SK-N-SH (cell line): Measurements from ENCODE around the gene GUCY1A2. TPM values are rescaled to one million over a fixed set of nuclear protein-coding genes. Genes with fewer than 3 reads are reported as not detected.
A peak's percentile ranks its signal among the peaks of the same experiment; 100 is the strongest.

ENCODE experiments used
- CTCF ChIA-PET: fragments of 300-600, 350-600 bp; formaldehyde crosslinking; extraction: SDS; loops from one replicate; lab custom pipeline; 2021; lab: Yijun Ruan, JAX
- POLR2A ChIA-PET: fragments of 350-600 bp; sonication (Branson Sonifier 250); formaldehyde crosslinking; extraction: SDS; loops from one replicate; lab custom pipeline; 2020; ENCODE audit warnings: antibody characterized with exemption, inconsistent platforms; lab: Yijun Ruan, JAX
- DNase-seq: peaks from one replicate; pipeline ENCODE4 v3.0.0; 2012
- H2AFZ ChIP-seq: fragments of 200-600 bp; sonication (generic); 2 replicates; pipeline ENCODE4 v1.8.1; 2016; ENCODE audit warnings: antibody characterized with exemption, mild to moderate bottlenecking, low read depth
- H3F3A ChIP-seq: fragments of 200-600 bp; sonication (generic); replicated peaks from 2 replicates; pipeline ENCODE3; 2016; ENCODE audit warnings: antibody characterized with exemption, mild to moderate bottlenecking; ENCODE audit not compliant: insufficient read depth
- H3K27ac ChIP-seq, 2 experiments: fragments of 200-500 bp in 1 of 2; fragments of 200-600 bp in 1 of 2; sonication (Bioruptor generic) in 1 of 2; sonication (generic), shearing (Covaris generic) in 1 of 2; 2 replicates each; pipeline versions ENCODE4 v1.5.1 to v1.6.1; 2014 to 2016; ENCODE audit warnings: low read depth in 2 of 2, inconsistent platforms in 1 of 2, low read length in 1 of 2, mild to moderate bottlenecking in 1 of 2, mixed read lengths in 1 of 2
- H3K27me3 ChIP-seq: fragments of 200-600 bp; sonication (generic), shearing (Covaris generic); 2 replicates; pipeline ENCODE4 v1.6.1; 2016; ENCODE audit warnings: mixed run types; ENCODE audit not compliant: insufficient read depth
- H3K36me3 ChIP-seq, 2 experiments: fragments of 200-500 bp in 1 of 2; fragments of 200-600 bp in 1 of 2; sonication (Bioruptor generic) in 1 of 2; sonication (generic) in 1 of 2; replicated peaks in 1 of 2; 2 replicates each; pipeline versions ENCODE3 to v1.5.1; 2014 to 2016; ENCODE audit warnings: low read length in 1 of 2, mild to moderate bottlenecking in 1 of 2; ENCODE audit not compliant: insufficient read depth in 2 of 2, control insufficient read depth in 1 of 2
- H3K4me1 ChIP-seq, 2 experiments: fragments of 200-500 bp in 1 of 2; fragments of 200-600 bp in 1 of 2; sonication (Bioruptor generic) in 1 of 2; sonication (generic), shearing (Covaris generic) in 1 of 2; 2 replicates each; pipeline versions ENCODE4 v1.5.1 to v1.6.1; 2014 to 2016; ENCODE audit warnings: low read depth in 1 of 2, low read length in 1 of 2, mixed run types in 1 of 2; ENCODE audit not compliant: insufficient read depth in 2 of 2, control insufficient read depth in 1 of 2
- H3K4me2 ChIP-seq: fragments of 200-600 bp; sonication (generic), shearing (Covaris generic); 2 replicates; pipeline ENCODE4 v1.6.1; 2017; ENCODE audit warnings: mixed run types
- H3K4me3 ChIP-seq, 2 experiments: fragments of 200-500 bp in 1 of 2; fragments of 200-600 bp in 1 of 2; sonication (Bioruptor generic) in 1 of 2; sonication (generic), shearing (Covaris generic) in 1 of 2; 2 replicates each; pipeline versions ENCODE4 v1.5.1 to v1.8.1; 2014 to 2016; ENCODE audit warnings: low read depth in 2 of 2, inconsistent platforms in 1 of 2, low read length in 1 of 2, mild to moderate bottlenecking in 1 of 2, mixed read lengths in 1 of 2, moderate library complexity in 1 of 2
- H3K79me2 ChIP-seq: fragments of 200-600 bp; sonication (generic); 2 replicates; pipeline ENCODE4 v1.8.1; 2017; ENCODE audit warnings: mild to moderate bottlenecking; ENCODE audit not compliant: insufficient read depth
- H3K9ac ChIP-seq: fragments of 200-600 bp; sonication (generic); 2 replicates; pipeline ENCODE4 v1.6.1; 2017; ENCODE audit warnings: mixed run types
- H3K9me2 ChIP-seq: fragments of 200-600 bp; sonication (generic); 2 replicates; pipeline ENCODE4 v1.6.1; 2017; ENCODE audit warnings: mixed run types
- H3K9me3 ChIP-seq: fragments of 200-600 bp; sonication (generic); 2 replicates; pipeline ENCODE4 v1.6.1; 2017; ENCODE audit warnings: mixed run types, mild to moderate bottlenecking, moderate library complexity
- H4K20me1 ChIP-seq: fragments of 200-600 bp; sonication (generic); 2 replicates; pipeline ENCODE4 v1.6.1; 2017; ENCODE audit warnings: mild to moderate bottlenecking, mixed run types; ENCODE audit not compliant: insufficient read depth
- CHD2 ChIP-seq: fragments of 150-350 bp; IDR thresholded peaks from 2 replicates; pipeline ENCODE4 v1.6.1; 2018; ENCODE audit warnings: low read length; ENCODE audit not compliant: partially characterized antibody
- EP300 ChIP-seq, 2 experiments: IDR thresholded peaks; 2 replicates each; pipeline versions ENCODE4 v1.4.0 to v1.6.1; 2012; ENCODE audit warnings: borderline replicate concordance in 1 of 2, low read depth in 1 of 2, low read length in 1 of 2
- FOSL2 ChIP-seq: IDR thresholded peaks from 2 replicates; pipeline ENCODE4 v1.4.0; 2012; ENCODE audit warnings: low read depth, mild to moderate bottlenecking, moderate library complexity, borderline replicate concordance
- IRF3 ChIP-seq: fragments of 150-350 bp; IDR thresholded peaks from 2 replicates; pipeline ENCODE4 v1.6.1; 2016; ENCODE audit warnings: mild to moderate bottlenecking, low read depth, low read length
- JUND ChIP-seq: IDR thresholded peaks from 2 replicates; pipeline ENCODE4 v1.4.0; 2012
- MEF2A ChIP-seq: IDR thresholded peaks from 2 replicates; pipeline ENCODE4 v1.4.0; 2012; ENCODE audit warnings: low read depth, borderline replicate concordance
- MXI1 ChIP-seq: IDR thresholded peaks from 2 replicates; pipeline ENCODE4 v1.6.1; 2012; ENCODE audit warnings: mild to moderate bottlenecking, low read depth, low read length, improper control_type of control experiment
- NFIC ChIP-seq: IDR thresholded peaks from 2 replicates; pipeline ENCODE4 v1.4.0; 2012; ENCODE audit warnings: borderline replicate concordance
- NRF1 ChIP-seq: IDR thresholded peaks from 2 replicates; pipeline ENCODE4 v1.6.1; 2012; ENCODE audit warnings: low read depth, mild to moderate bottlenecking, low read length
- POLR2AphosphoS5 ChIP-seq: IDR thresholded peaks from 2 replicates; pipeline ENCODE4 v1.6.1; 2012; ENCODE audit warnings: low read depth, low read length
- RAD21 ChIP-seq: IDR thresholded peaks from 2 replicates; pipeline ENCODE4 v1.6.1; 2012; ENCODE audit warnings: mild to moderate bottlenecking, low read length
- RXRA ChIP-seq: IDR thresholded peaks from 2 replicates; pipeline ENCODE4 v1.4.0; 2012; ENCODE audit warnings: low read depth, mild to moderate bottlenecking, borderline replicate concordance
- SIN3A ChIP-seq: IDR thresholded peaks from 2 replicates; pipeline ENCODE4 v1.6.1; 2012; ENCODE audit warnings: low read depth, mild to moderate bottlenecking, low read length, moderate library complexity, borderline replicate concordance
- SMC3 ChIP-seq: IDR thresholded peaks from 2 replicates; pipeline ENCODE4 v1.6.1; 2012; ENCODE audit warnings: low read depth, low read length, improper control_type of control experiment
- TAF1 ChIP-seq: IDR thresholded peaks from 2 replicates; pipeline ENCODE4 v1.6.1; 2012; ENCODE audit warnings: low read depth, mild to moderate bottlenecking, low read length, moderate library complexity, borderline replicate concordance
- TCF12 ChIP-seq: IDR thresholded peaks from 2 replicates; pipeline ENCODE4 v1.4.0; 2012
- TEAD4 ChIP-seq: IDR thresholded peaks from 2 replicates; pipeline ENCODE4 v1.4.0; 2012; ENCODE audit warnings: mild to moderate bottlenecking, borderline replicate concordance; ENCODE audit not compliant: insufficient read depth
- WGBS: methylation state at CpG from one replicate; pipeline ENCODE4 v1.1.6; 2017; ENCODE audit warnings: low lambda C conversion rate; 5-methylcytosine and 5-hydroxymethylcytosine counted together
- polyA plus RNA-seq, 3 experiments: library from polyadenylated mRNA; depleted of rRNA; stranded (reverse); fragments of >200 nt; gene quantifications; 2 replicates each; pipeline ENCODE4 v1.2.3, GENCODE V29; 2012
- TF ChIP-seq, protein P1 (sequence below): IDR thresholded peaks from 2 replicates; pipeline ENCODE4; 2012
- TF ChIP-seq, protein P2 (sequence below): IDR thresholded peaks from 2 replicates; pipeline ENCODE4 v1.4.0; 2012; ENCODE audit warnings: low read depth, borderline replicate concordance
- TF ChIP-seq, protein P3 (sequence below): fragments of 150-350 bp; IDR thresholded peaks from 2 replicates; pipeline ENCODE4 v1.6.1; 2017; ENCODE audit warnings: antibody characterized with exemption, low read length, low read depth, borderline replicate concordance
- TF ChIP-seq, protein P4 (sequence below): IDR thresholded peaks from 2 replicates; pipeline ENCODE4 v1.4.0; 2012; ENCODE audit warnings: low read depth, borderline replicate concordance

Gene GUCY1A2
- polyA plus RNA-seq, 1 of the 3 experiments (the other 2 are of a cell fraction), result 0.26 TPM

DNA sequence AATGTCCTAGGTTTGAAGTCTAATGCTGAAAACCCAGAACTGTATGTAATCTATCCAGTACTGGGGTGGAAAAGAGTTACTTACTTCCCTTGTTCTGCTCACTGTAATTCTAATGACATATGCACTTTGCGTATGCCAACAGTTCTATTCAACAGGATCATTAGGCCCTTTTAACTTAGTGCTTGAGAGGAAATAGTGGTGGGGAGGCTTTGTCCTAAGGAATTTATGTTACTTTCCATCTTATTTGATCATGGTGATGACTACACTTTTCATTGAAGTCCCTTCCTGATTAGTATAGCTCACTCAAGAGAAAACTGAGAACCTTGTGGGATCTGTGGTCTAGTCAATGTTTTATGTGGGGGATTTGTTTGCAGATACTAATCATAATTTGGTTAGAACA is 348.2 kb downstream of the GUCY1A2 start:
- Histone ChIP-seq H3K9me2 (no peaks in the 10 kb centered on the region), H3F3A (peaks cover 5% of the 10 kb centered on the region), H4K20me1 (no peaks in the 10 kb centered on the region), H3K27ac (no peak overlapping the region), H2AFZ (no peak overlapping the region), H3K4me2 (no peak overlapping the region), H3K9me3 (no peaks in the 10 kb centered on the region), H3K4me3 (no peak overlapping the region), H3K27me3 (no peaks in the 10 kb centered on the region), H3K36me3 (no peaks in the 10 kb centered on the region), H3K4me1 (no peaks in the 10 kb centered on the region), H3K79me2 (no peaks in the 10 kb centered on the region), H3K9ac (no peak overlapping the region)
- POLR2A ChIA-PET, result no interaction called here
- 100% methylated on average over 1 of the region's 1 CpG for WGBS
- no peak for DNase-seq
- no peak for TF ChIP-seq SIN3A
- TF ChIP-seq, protein P1, sequence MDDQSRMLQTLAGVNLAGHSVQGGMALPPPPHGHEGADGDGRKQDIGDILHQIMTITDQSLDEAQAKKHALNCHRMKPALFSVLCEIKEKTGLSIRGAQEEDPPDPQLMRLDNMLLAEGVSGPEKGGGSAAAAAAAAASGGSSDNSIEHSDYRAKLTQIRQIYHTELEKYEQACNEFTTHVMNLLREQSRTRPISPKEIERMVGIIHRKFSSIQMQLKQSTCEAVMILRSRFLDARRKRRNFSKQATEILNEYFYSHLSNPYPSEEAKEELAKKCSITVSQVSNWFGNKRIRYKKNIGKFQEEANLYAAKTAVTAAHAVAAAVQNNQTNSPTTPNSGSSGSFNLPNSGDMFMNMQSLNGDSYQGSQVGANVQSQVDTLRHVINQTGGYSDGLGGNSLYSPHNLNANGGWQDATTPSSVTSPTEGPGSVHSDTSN, result 0 out of 2 replicates have a peak, but pooled peaks have one; percentile 25
- CTCF ChIA-PET, result no interaction called here

DNA sequence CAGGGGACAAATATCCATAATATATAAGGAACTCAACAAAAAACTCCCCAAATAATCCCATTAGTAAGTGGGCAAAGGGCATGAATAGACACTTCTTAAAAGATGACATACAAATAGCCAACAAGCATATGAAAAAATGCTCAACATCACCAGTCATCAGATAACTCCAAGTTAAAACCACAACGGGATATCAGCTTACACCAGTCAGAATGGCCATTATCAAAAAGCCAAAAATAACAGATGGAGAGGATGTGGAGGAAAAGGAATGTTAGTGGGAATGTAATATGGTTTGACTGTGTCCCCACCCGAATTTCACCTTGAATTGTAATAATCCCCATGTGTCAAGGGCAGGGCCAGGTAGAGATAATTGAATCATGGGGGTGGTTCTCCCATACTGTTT is 350.1 kb downstream of the GUCY1A2 start:
- Histone ChIP-seq H3K4me3 (no peak overlapping the region), H3K36me3 (no peaks in the 10 kb centered on the region), H3F3A (peaks cover 5% of the 10 kb centered on the region), H3K79me2 (no peaks in the 10 kb centered on the region), H3K9me3 (no peaks in the 10 kb centered on the region), H2AFZ (no peak overlapping the region), H3K9ac (no peak overlapping the region), H4K20me1 (no peaks in the 10 kb centered on the region), H3K4me1 (no peaks in the 10 kb centered on the region), H3K27ac (peak overlapping the region in 1 of 2 experiments; percentile 15; a peak in 2 of 4 replicates), H3K4me2 (no peak overlapping the region), H3K9me2 (no peaks in the 10 kb centered on the region), H3K27me3 (no peaks in the 10 kb centered on the region)
- DNase-seq, result no peak
- POLR2A ChIA-PET, result no interaction called here
- 12% methylated on average over 2 of the region's 2 CpGs for WGBS
- CTCF ChIA-PET, result no interaction called here
- TF ChIP-seq NRF1, result no peak
- no peak for TF ChIP-seq MXI1
- TF ChIP-seq, protein P2, sequence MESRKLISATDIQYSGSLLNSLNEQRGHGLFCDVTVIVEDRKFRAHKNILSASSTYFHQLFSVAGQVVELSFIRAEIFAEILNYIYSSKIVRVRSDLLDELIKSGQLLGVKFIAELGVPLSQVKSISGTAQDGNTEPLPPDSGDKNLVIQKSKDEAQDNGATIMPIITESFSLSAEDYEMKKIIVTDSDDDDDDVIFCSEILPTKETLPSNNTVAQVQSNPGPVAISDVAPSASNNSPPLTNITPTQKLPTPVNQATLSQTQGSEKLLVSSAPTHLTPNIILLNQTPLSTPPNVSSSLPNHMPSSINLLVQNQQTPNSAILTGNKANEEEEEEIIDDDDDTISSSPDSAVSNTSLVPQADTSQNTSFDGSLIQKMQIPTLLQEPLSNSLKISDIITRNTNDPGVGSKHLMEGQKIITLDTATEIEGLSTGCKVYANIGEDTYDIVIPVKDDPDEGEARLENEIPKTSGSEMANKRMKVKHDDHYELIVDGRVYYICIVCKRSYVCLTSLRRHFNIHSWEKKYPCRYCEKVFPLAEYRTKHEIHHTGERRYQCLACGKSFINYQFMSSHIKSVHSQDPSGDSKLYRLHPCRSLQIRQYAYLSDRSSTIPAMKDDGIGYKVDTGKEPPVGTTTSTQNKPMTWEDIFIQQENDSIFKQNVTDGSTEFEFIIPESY, result no peak
- TF ChIP-seq TAF1, result no peak
- TF ChIP-seq EP300 (IDR thresholded peaks at IDR 0.05; ENCODE audit: borderline replicate concordance in 1 of 2, low read depth in 1 of 2, low read length in 1 of 2), result peak; percentile 27 to 95; a peak in 3 of 4 replicates
- no peak for TF ChIP-seq RAD21
- TF ChIP-seq, protein P3, sequence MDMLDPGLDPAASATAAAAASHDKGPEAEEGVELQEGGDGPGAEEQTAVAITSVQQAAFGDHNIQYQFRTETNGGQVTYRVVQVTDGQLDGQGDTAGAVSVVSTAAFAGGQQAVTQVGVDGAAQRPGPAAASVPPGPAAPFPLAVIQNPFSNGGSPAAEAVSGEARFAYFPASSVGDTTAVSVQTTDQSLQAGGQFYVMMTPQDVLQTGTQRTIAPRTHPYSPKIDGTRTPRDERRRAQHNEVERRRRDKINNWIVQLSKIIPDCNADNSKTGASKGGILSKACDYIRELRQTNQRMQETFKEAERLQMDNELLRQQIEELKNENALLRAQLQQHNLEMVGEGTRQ, result no peak
- no peak for TF ChIP-seq IRF3
- peak; percentile 81; the same call in 1 of the 2 replicates for TF ChIP-seq POLR2AphosphoS5
- TF ChIP-seq MEF2A, result peak; percentile 90
- TF ChIP-seq NFIC, result peak; percentile 95
- TF ChIP-seq SIN3A, result no peak
- peak; percentile 43; the same call in 1 of the 2 replicates for TF ChIP-seq RXRA
- TF ChIP-seq JUND, result peak; percentile 86
- TF ChIP-seq TCF12, result peak; percentile 97
- TF ChIP-seq, protein P4, sequence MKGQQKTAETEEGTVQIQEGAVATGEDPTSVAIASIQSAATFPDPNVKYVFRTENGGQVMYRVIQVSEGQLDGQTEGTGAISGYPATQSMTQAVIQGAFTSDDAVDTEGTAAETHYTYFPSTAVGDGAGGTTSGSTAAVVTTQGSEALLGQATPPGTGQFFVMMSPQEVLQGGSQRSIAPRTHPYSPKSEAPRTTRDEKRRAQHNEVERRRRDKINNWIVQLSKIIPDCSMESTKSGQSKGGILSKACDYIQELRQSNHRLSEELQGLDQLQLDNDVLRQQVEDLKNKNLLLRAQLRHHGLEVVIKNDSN, result no peak
- TF ChIP-seq SMC3, result no peak
- TF ChIP-seq, protein P1, result peak; percentile 92
- no peak for TF ChIP-seq CHD2
- TF ChIP-seq FOSL2, result peak; percentile 64; the same call in 1 of the 2 replicates
- TF ChIP-seq TEAD4, result peak; percentile 94
